HCT116 (cell line): ENCODE results near the gene EZH2. TPM values are rescaled to one million over a fixed set of nuclear protein-coding genes. Genes with fewer than 3 reads are reported as not detected.

Source experiments
- ATAC-seq: fragments of 200-7000 bp; cut with Tn5 transposase; 2 replicates; pipeline ENCODE4 v1.9.1; 2020; ENCODE audit warnings: mild to moderate bottlenecking, moderate library complexity
- BruUV-seq: library from RNA; stranded (reverse); fragments of 400-500 nt; replicated peaks from 2 replicates; lab custom pipeline; 2021; lab: Mats Ljungman, UMichigan
- CTCF ChIA-PET: fragments of 300-600 bp; sonication (Branson Sonifier 250); formaldehyde crosslinking; loops from one replicate; lab custom pipeline; 2021; ENCODE audit warnings: antibody characterized with exemption; lab: Charles Lee
- POLR2A ChIA-PET: fragments of 300-600, 350-600 bp; sonication (Branson Sonifier 250); formaldehyde crosslinking; loops from one replicate; lab custom pipeline; 2021; ENCODE audit warnings: antibody characterized with exemption; lab: Charles Lee
- RAD21 ChIA-PET, 2 experiments: fragments of 300-600 bp; sonication (Branson Sonifier 250); formaldehyde crosslinking; loops; one replicate each; lab custom pipeline; 2023; ENCODE audit warnings: low total read pairs in 2 of 2; ENCODE audit not compliant: uncharacterized antibody in 2 of 2, unreplicated experiment in 2 of 2, low non-redundant PET in 1 of 2; lab: Charles Lee
- DNase-seq: peaks from one replicate; pipeline ENCODE4 v3.0.0-alpha.2; 2010; ENCODE audit warnings: low read depth, low spot score
- H2AFZ ChIP-seq: fragments of 200-600 bp; shearing (Covaris generic), sonication (generic); 2 replicates; pipeline ENCODE4 v1.6.1; 2017; ENCODE audit warnings: low read depth, mixed run types, mixed read lengths, antibody characterized with exemption, low read length; ENCODE audit not compliant: poor library complexity, severe bottlenecking
- H3K27ac ChIP-seq: 2 replicates; pipeline ENCODE4 v1.5.1; 2012; ENCODE audit warnings: low read depth, low read length
- H3K27me3 ChIP-seq: fragments of 200-600 bp; sonication (generic); 2 replicates; pipeline ENCODE4 v1.6.1; 2016; ENCODE audit warnings: mixed run types, low read length, mixed read lengths; ENCODE audit not compliant: insufficient read depth
- H3K36me3 ChIP-seq, 2 experiments: fragments of 200-500 bp in 1 of 2; fragments of 200-600 bp in 1 of 2; sonication (Bioruptor generic) in 1 of 2; sonication (generic) in 1 of 2; 2 replicates each; pipeline versions ENCODE4 v1.5.1 to v1.6.1; 2014 to 2016; ENCODE audit warnings: low read length in 2 of 2, inconsistent platforms in 1 of 2, mixed read lengths in 1 of 2, mixed run types in 1 of 2; ENCODE audit not compliant: insufficient read depth in 2 of 2, control insufficient read depth in 1 of 2
- H3K4me1 ChIP-seq, 2 experiments: fragments of 200-600 bp in 1 of 2; sonication (generic) in 1 of 2; 2 replicates each; pipeline versions ENCODE4 v1.5.1 to v1.6.1; 2012 to 2017; ENCODE audit warnings: low read length in 2 of 2, inconsistent platforms in 1 of 2, mild to moderate bottlenecking in 1 of 2, mixed read lengths in 1 of 2, mixed run types in 1 of 2, moderate library complexity in 1 of 2; ENCODE audit not compliant: insufficient read depth in 2 of 2, control insufficient read depth in 1 of 2
- H3K4me2 ChIP-seq: fragments of 200-600 bp; sonication (generic); 2 replicates; pipeline ENCODE4 v1.6.1; 2017; ENCODE audit warnings: mixed run types, low read length, mixed read lengths
- H3K4me3 ChIP-seq, 2 experiments: fragments of 200-600 bp in 1 of 2; sonication (generic) in 1 of 2; replicated peaks in 1 of 2; 2 replicates each; pipeline ENCODE4 v1.5.1; 2011 to 2016; ENCODE audit warnings: low read length in 2 of 2, control low read depth in 1 of 2, low read depth in 1 of 2, mild to moderate bottlenecking in 1 of 2, mixed read lengths in 1 of 2, mixed run types in 1 of 2
- H3K79me2 ChIP-seq: fragments of 200-600 bp; sonication (generic); 2 replicates; pipeline ENCODE4 v1.6.1; 2017; ENCODE audit warnings: mild to moderate bottlenecking, mixed run types, low read length, moderate library complexity, mixed read lengths; ENCODE audit not compliant: insufficient read depth
- H3K9ac ChIP-seq: fragments of 200-600 bp; sonication (generic); 2 replicates; pipeline ENCODE4 v1.6.1; 2016; ENCODE audit warnings: low read length, mixed read lengths
- H3K9me2 ChIP-seq: fragments of 200-600 bp; sonication (generic), shearing (Covaris generic); 2 replicates; pipeline ENCODE4 v1.6.1; 2017; ENCODE audit warnings: mixed run types, mild to moderate bottlenecking, moderate library complexity; ENCODE audit not compliant: insufficient read depth
- H3K9me3 ChIP-seq, 2 experiments: fragments of 200-500 bp in 1 of 2; fragments of 200-600 bp in 1 of 2; sonication (Bioruptor generic) in 1 of 2; sonication (generic) in 1 of 2; 2 replicates each; pipeline ENCODE4 v1.6.1; 2014 to 2017; ENCODE audit warnings: low read length in 2 of 2, mixed read lengths in 2 of 2, inconsistent platforms in 1 of 2, low read depth in 1 of 2, mild to moderate bottlenecking in 1 of 2, mixed run types in 1 of 2, moderate library complexity in 1 of 2; ENCODE audit not compliant: control insufficient read depth in 1 of 2, insufficient read depth in 1 of 2
- H4K20me1 ChIP-seq: fragments of 200-600 bp; sonication (generic), shearing (Covaris generic); 2 replicates; pipeline ENCODE4 v1.6.1; 2017; ENCODE audit warnings: mixed run types, mild to moderate bottlenecking, moderate library complexity; ENCODE audit not compliant: insufficient read depth
- CEBPB ChIP-seq: IDR thresholded peaks from 2 replicates; pipeline ENCODE4 v1.6.1; 2012; ENCODE audit warnings: low read depth
- EGR1 ChIP-seq: IDR thresholded peaks from 2 replicates; pipeline ENCODE4 v1.6.1; 2012; ENCODE audit warnings: low read depth
- ELF1 ChIP-seq: IDR thresholded peaks from 2 replicates; pipeline ENCODE4 v1.6.1; 2012; ENCODE audit warnings: low read depth, borderline replicate concordance
- EZH2 ChIP-seq: fragments of 200-600 bp; sonication (generic); IDR thresholded peaks from 2 replicates; pipeline ENCODE4 v1.6.1; 2017; ENCODE audit warnings: antibody characterized with exemption, mixed run types
- EZH2phosphoT487 ChIP-seq: fragments of 200-600 bp; IDR thresholded peaks from 2 replicates; pipeline ENCODE4 v1.6.1; 2018; ENCODE audit warnings: antibody characterized with exemption, borderline replicate concordance
- FOSL1 ChIP-seq: IDR thresholded peaks from 2 replicates; pipeline ENCODE4 v1.6.1; 2012; ENCODE audit warnings: low read depth
- JUND ChIP-seq: IDR thresholded peaks from 2 replicates; pipeline ENCODE4 v1.6.1; 2012
- POLR2A ChIP-seq: IDR thresholded peaks from 2 replicates; pipeline ENCODE4 v1.7.0; 2011; ENCODE audit warnings: borderline replicate concordance; ENCODE audit not compliant: insufficient read depth, insufficient read length; ENCODE audit errors: extremely low read depth
- POLR2AphosphoS5 ChIP-seq: IDR thresholded peaks from 2 replicates; pipeline ENCODE4 v1.6.1; 2011; ENCODE audit warnings: mild to moderate bottlenecking, low read depth, low read length, moderate library complexity
- RAD21 ChIP-seq: IDR thresholded peaks from 2 replicates; pipeline ENCODE4 v1.6.1; 2012; ENCODE audit warnings: low read depth, mild to moderate bottlenecking
- SIN3A ChIP-seq: IDR thresholded peaks from 2 replicates; pipeline ENCODE4 v1.6.1; 2012; ENCODE audit warnings: low read depth
- SP1 ChIP-seq: IDR thresholded peaks from 2 replicates; pipeline ENCODE4 v1.6.1; 2012; ENCODE audit warnings: low read depth
- SRF ChIP-seq: IDR thresholded peaks from 2 replicates; pipeline ENCODE4 v1.6.1; 2012; ENCODE audit warnings: low read depth
- TCF7L2 ChIP-seq: IDR thresholded peaks from 2 replicates; pipeline ENCODE4 v1.7.0; 2011; ENCODE audit warnings: borderline replicate concordance, inconsistent platforms; ENCODE audit not compliant: insufficient read depth, insufficient read length; ENCODE audit errors: extremely low read depth
- YY1 ChIP-seq: IDR thresholded peaks from 2 replicates; pipeline ENCODE4 v1.6.1; 2011; ENCODE audit warnings: low read length, low read depth, moderate library complexity, mild to moderate bottlenecking; ENCODE audit not compliant: insufficient replicate concordance; ENCODE audit errors: extremely low read depth
- ZFX ChIP-seq: fragments of 450-650 bp; IDR thresholded peaks from 2 replicates; pipeline ENCODE4 v1.6.1; 2017
- intact Hi-C: fragments of 100-400 bp; cut with micrococcal nuclease; formaldehyde crosslinking; loops from 2 replicates; pipeline ENCODE4 v1.10.0; 2022
- total RNA-seq: library from RNA; stranded (reverse); gene quantifications from one replicate; pipeline ENCODE4 v1.2.1, GENCODE V29; 2021; ENCODE audit not compliant: unreplicated experiment
- TF ChIP-seq, protein P1 (sequence below): IDR thresholded peaks from 2 replicates; pipeline ENCODE4 v1.6.1; 2011; ENCODE audit warnings: mild to moderate bottlenecking, low read length, moderate library complexity; ENCODE audit not compliant: insufficient replicate concordance; ENCODE audit errors: extremely low read depth
- TF ChIP-seq, protein P2 (sequence below): IDR thresholded peaks from 2 replicates; pipeline ENCODE4 v1.6.1; 2012; ENCODE audit warnings: low read depth
- TF ChIP-seq, protein P3 (sequence below), 3 experiments: fragments of 200-600 bp in 1 of 3; sonication (generic) in 1 of 3; IDR thresholded peaks in 2 of 3; conservative IDR thresholded peaks in 1 of 3; 2 replicates each; pipeline ENCODE4 v1.5.1; 2012 to 2017; ENCODE audit warnings: low read depth in 2 of 3, low read length in 2 of 3, antibody characterized with exemption in 1 of 3, borderline replicate concordance in 1 of 3, control low read depth in 1 of 3, mild to moderate bottlenecking in 1 of 3, mixed read lengths in 1 of 3, mixed run types in 1 of 3, moderate library complexity in 1 of 3; ENCODE audit not compliant: insufficient read depth in 1 of 3
- TF ChIP-seq, protein P4 (sequence below): IDR thresholded peaks from 2 replicates; pipeline ENCODE4 v1.6.1; 2012

Gene EZH2
- total RNA-seq, 1 experiment from 2014 or later: 55.2 TPM

DNA sequence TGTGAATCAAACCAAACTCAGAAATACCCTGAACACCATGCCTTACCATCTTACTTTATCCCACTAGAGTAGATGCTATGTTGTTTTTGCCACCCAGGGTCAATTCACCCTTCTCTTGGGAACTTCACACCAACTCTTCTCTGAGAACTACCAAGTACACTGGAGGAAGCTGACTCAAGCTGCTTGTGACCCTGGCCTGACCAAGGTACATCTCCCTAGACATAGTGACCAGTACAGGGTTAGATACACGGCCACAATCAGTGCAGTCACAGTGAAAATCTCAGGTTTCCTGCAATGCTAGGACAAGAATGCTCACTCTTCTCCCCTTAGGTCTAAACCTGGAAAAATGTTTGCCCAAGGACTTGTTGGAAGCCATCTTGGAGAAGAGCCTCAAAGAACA is 31.8 kb downstream of the EZH2 start:
- intact Hi-C loops: no loop called here
- CTCF ChIA-PET: no interaction called here

More for the DNA sequence above, 31.8 kb downstream of the EZH2 start:
- no TSS peak for BruUV-seq
- TF ChIP-seq POLR2AphosphoS5 (no peak), TCF7L2 (no peak), YY1 (no peak), SIN3A (no peak), RAD21 (no peak), FOSL1 (no peak), EZH2 (no peak), EZH2phosphoT487 (no peak), ELF1 (no peak), POLR2A (no peak), CEBPB (no peak), JUND (no peak), SRF (no peak), EGR1 (no peak), SP1 (no peak), ZFX (no peak)
- TF ChIP-seq, protein P1, sequence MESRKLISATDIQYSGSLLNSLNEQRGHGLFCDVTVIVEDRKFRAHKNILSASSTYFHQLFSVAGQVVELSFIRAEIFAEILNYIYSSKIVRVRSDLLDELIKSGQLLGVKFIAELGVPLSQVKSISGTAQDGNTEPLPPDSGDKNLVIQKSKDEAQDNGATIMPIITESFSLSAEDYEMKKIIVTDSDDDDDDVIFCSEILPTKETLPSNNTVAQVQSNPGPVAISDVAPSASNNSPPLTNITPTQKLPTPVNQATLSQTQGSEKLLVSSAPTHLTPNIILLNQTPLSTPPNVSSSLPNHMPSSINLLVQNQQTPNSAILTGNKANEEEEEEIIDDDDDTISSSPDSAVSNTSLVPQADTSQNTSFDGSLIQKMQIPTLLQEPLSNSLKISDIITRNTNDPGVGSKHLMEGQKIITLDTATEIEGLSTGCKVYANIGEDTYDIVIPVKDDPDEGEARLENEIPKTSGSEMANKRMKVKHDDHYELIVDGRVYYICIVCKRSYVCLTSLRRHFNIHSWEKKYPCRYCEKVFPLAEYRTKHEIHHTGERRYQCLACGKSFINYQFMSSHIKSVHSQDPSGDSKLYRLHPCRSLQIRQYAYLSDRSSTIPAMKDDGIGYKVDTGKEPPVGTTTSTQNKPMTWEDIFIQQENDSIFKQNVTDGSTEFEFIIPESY: no peak
- TF ChIP-seq, protein P2, sequence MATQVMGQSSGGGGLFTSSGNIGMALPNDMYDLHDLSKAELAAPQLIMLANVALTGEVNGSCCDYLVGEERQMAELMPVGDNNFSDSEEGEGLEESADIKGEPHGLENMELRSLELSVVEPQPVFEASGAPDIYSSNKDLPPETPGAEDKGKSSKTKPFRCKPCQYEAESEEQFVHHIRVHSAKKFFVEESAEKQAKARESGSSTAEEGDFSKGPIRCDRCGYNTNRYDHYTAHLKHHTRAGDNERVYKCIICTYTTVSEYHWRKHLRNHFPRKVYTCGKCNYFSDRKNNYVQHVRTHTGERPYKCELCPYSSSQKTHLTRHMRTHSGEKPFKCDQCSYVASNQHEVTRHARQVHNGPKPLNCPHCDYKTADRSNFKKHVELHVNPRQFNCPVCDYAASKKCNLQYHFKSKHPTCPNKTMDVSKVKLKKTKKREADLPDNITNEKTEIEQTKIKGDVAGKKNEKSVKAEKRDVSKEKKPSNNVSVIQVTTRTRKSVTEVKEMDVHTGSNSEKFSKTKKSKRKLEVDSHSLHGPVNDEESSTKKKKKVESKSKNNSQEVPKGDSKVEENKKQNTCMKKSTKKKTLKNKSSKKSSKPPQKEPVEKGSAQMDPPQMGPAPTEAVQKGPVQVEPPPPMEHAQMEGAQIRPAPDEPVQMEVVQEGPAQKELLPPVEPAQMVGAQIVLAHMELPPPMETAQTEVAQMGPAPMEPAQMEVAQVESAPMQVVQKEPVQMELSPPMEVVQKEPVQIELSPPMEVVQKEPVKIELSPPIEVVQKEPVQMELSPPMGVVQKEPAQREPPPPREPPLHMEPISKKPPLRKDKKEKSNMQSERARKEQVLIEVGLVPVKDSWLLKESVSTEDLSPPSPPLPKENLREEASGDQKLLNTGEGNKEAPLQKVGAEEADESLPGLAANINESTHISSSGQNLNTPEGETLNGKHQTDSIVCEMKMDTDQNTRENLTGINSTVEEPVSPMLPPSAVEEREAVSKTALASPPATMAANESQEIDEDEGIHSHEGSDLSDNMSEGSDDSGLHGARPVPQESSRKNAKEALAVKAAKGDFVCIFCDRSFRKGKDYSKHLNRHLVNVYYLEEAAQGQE: no peak
- TF ChIP-seq, protein P3, sequence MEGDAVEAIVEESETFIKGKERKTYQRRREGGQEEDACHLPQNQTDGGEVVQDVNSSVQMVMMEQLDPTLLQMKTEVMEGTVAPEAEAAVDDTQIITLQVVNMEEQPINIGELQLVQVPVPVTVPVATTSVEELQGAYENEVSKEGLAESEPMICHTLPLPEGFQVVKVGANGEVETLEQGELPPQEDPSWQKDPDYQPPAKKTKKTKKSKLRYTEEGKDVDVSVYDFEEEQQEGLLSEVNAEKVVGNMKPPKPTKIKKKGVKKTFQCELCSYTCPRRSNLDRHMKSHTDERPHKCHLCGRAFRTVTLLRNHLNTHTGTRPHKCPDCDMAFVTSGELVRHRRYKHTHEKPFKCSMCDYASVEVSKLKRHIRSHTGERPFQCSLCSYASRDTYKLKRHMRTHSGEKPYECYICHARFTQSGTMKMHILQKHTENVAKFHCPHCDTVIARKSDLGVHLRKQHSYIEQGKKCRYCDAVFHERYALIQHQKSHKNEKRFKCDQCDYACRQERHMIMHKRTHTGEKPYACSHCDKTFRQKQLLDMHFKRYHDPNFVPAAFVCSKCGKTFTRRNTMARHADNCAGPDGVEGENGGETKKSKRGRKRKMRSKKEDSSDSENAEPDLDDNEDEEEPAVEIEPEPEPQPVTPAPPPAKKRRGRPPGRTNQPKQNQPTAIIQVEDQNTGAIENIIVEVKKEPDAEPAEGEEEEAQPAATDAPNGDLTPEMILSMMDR (IDR thresholded peaks at IDR 0.05 in 2 of 3, conservative IDR thresholded peaks at IDR 0.05 in 1 of 3; ENCODE audit: borderline replicate concordance in 1 of 3, insufficient read depth in 1 of 3, low read depth in 2 of 3, low read length in 2 of 3): no peak
- TF ChIP-seq, protein P4, sequence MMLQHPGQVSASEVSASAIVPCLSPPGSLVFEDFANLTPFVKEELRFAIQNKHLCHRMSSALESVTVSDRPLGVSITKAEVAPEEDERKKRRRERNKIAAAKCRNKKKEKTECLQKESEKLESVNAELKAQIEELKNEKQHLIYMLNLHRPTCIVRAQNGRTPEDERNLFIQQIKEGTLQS: no peak
- Histone ChIP-seq H3K9ac (no peak overlapping the region), H3K4me2 (no peak overlapping the region), H3K9me2 (no peaks in the 10 kb centered on the region), H3K4me1 (0 out of 4 replicates have a peak, but pooled peaks cover 0 to 5% of the 10 kb centered on the region in 2 experiments), H3K4me3 (no peak overlapping the region), H3K27ac (no peak overlapping the region), H3K27me3 (no peaks in the 10 kb centered on the region), H2AFZ (no peak overlapping the region), H4K20me1 (peaks cover 52% of the 10 kb centered on the region; the same call in 1 of the 2 replicates), H3K9me3 (no peaks in the 10 kb centered on the region), H3K36me3 (no peaks in the 10 kb centered on the region), H3K79me2 (peaks cover 100% of the 10 kb centered on the region)
- ATAC-seq: no peak
- ChIA-PET RAD21 (no interaction called here), POLR2A (no interaction called here)
- no peak for DNase-seq
